Hematopoietic multipotent progenitor cell treated with erythropoietin and hydrocortisone succinate and interleukin-3 and kit ligand, for 4 days (in vitro differentiated cells): ENCODE measurements around the gene RGS1.

Experiments
- DNase-seq: peaks from one replicate; pipeline ENCODE4 v3.0.0-alpha.2; 2015

Gene RGS1

GRCh38 chr1:192627901-192628300, 52.3 kb downstream of the RGS1 start:
- DNase-seq = no peak

DNA sequence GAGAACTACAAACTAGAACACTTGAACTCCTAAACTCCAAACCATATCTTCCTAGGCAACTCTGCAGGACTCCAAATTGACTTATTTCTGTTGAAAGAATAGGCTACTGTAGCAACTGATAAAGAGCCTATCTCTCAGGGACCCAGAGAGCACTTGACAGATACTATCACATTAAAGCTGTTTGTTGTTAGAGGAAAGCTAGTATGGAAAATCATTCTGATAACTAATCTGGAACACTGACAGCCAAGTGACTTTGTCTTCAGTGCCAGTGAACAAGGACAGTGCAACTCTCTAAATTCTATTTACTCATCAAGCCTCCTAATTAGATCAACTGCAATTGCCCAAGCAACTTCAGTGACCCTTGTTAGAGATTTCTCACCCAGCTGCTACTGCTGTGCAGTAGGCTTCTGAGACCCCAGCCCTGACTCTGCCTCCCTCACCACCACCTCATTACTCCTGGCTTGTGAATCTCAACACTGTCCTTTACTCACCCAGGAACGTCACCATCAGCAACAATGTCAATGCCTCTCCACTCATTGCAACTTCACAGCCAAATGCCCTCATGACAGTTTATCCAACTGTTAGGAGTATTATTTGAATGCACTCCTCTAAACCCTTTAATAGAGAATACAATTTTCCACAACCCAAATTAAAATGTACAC, 53.0 kb downstream of the RGS1 start:
- peak; percentile 36 for DNase-seq

- DNase-seq = no peak
These were observed 54.0 kb downstream of the RGS1 start for GRCh38 chr1:192629612-192630011.
